Activated CD8-positive, alpha-beta memory T cell treated with anti-CD3 and anti-CD28 coated beads, Interleukin-2, amount 50 U/mL, for 4 hours (primary cell): ENCODE data around the gene THAP2.
"Not testable (repeated sequence)": the region's sequence is repeated elsewhere in the genome, so short reads cannot be mapped to it uniquely, and the experiment has no call there.

ENCODE experiments used
- DNase-seq: peaks from one replicate; pipeline ENCODE4 v3.0.0-alpha.2; 2020

Gene THAP2

DNA sequence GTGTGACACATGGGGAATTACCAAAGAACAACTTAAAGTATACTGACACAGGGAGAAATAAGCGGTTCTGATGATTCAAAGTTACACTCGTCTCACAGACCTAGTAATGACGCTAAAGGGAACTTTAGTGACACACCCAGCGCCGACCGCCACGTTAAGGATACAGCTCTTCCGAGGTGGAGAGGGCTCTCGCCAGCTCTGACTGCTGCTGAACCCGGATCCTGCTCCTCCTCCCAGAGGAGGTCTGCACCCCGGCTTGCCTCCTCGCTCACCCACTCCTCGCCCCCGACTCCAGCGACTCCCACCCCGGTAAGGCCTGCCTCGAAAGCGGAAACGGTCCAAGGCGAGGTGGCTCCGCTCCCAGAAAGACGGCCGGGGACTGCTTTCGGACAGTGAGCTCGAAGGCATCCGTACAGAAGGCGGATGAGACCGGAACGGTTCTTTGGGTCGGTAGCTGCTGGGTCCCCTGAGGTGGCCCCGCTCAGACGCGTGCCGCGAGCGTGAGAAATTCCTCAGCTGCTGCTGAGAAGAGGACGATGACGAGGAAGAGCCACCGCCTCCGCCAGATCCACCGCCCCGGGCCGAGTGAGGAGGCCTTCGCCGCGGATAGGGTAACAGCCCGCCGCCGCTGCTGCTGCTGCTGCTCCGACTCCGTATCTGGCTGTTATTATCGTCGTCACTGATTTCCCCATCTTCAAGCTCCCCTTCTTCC is 1.1 kb upstream of the THAP2 start:
- DNase-seq: peak; percentile 73

DNA sequence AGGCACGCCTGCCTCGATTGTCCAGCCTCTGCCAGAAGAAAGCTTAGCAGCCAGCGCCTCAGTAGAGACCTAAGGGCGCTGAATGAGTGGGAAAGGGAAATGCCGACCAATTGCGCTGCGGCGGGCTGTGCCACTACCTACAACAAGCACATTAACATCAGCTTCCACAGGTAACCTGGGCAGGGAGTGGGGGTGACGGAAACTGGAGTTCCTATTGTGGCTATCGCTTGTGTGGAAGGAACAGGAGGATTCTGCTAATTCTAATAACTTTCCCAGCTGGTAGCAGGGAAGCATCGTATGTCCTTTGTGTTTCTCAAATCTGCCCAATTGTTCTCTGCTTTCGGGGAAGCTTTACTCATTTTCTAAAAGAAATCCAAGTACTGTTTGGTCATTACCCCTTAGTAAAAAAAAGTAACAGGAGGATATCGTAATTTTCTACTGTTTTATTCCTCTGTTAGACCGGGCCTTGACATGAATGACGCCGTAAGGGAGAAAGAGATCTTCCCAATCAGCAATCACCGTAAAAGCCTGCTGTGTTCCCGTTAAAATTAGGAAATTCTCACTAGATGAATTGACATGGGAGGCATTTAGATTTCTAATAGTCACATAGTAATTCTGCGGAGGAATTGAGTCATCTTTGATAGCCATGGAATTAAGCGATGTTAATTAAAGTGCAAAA is 449 bp downstream of the THAP2 start:
- no peak for DNase-seq

DNA sequence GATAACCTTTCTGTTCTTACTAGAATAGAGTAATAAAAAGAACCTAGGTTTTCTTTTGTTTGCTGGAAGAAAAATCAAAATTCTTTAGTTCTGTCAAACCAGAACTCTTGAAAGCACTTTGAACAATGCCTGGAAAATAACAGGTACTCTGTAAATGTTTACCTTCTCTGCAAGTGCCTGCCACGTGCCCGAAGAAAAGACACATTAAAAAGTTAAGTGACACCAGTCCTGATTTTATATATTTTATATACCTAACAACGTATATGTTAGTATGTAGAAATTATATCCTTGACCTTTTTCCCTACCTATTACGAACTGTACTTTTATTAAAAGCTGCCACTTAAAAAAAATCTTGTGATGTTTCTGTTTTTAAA is 976 bp downstream of the THAP2 start:
- DNase-seq: no peak

DNA sequence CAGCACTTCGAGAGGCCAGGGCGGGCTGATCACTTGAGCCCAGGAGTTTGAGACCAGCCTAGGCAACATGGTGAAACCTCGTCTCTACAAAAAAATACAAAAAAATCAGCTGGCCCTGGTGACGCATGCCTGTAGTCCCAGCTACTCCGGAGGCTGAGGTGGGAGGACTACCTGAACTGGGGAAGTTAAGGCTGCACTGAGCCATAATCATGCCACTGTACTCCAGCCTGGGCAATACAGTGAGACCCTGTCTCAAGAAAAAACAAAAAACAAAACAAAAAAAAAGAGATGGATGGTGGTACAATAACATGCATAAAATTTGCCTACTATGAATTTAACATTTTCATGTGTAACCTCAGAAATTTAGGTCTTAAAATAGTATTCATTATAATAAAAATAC is 2.2 kb downstream of the THAP2 start:
- no peak for DNase-seq

DNA sequence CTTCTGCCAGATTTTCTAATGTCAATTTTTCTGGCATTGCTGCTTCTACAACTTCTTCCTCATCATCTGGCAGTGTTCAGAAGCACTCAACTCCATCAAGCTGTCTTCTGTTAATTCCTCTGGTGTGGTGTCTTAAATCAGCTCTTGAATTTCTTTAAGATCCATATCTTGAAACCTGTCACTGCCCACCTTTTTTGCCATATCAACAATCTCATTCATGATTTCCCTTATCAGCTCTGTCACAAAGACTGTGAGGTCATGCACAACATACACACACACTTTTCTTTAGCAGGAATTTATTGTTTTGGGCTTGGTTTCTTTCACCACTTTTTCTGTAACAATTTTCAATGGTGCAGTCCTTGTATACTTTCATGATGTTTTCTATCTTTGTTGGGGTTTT is 7.2 kb downstream of the THAP2 start:
- no peak for DNase-seq

DNA sequence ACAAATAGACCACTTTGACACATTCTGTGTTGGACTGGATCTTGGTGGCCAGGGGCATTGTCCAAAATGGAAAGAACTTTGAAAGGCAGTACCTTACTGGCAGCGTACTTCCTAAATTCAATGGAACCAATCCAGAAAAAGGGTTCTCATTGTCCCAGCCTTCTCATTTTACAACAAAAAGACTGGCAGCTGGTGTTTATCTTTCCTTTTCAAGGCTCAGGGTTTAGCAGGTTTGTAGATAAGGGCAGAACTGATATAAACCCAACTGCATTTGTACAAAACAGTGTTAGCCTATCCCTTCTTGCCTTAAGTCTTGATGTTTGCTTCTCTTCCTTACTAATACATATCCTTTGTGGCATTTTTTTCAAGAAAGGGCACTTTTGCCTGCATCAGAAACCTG is 7.7 kb downstream of the THAP2 start:
- DNase-seq: no peak

GRCh38 chr12:71682466-71682865 is 18.4 kb downstream of the THAP2 start:
- no peak for DNase-seq

- DNase-seq: no peak
Observed at GRCh38 chr12:71683633-71684032, 19.5 kb downstream of the THAP2 start.

GRCh38 chr12:71684081-71684480 is 20.0 kb downstream of the THAP2 start:
- no peak for DNase-seq

- no peak for DNase-seq
Observed at GRCh38 chr12:71685312-71685906, 21.3 kb downstream of the THAP2 start.

- peak; percentile 79 for DNase-seq
Observed at GRCh38 chr12:71685914-71686657, 22.0 kb downstream of the THAP2 start, which contains the start of gene TMEM19. Gene TMEM19 (plus strand): TSS chr12:71686082. CDS start chr12:71686681, 599 bp downstream.

GRCh38 chr12:71686658-71687025 is 22.5 kb downstream of the THAP2 start:
- no peak for DNase-seq

DNA sequence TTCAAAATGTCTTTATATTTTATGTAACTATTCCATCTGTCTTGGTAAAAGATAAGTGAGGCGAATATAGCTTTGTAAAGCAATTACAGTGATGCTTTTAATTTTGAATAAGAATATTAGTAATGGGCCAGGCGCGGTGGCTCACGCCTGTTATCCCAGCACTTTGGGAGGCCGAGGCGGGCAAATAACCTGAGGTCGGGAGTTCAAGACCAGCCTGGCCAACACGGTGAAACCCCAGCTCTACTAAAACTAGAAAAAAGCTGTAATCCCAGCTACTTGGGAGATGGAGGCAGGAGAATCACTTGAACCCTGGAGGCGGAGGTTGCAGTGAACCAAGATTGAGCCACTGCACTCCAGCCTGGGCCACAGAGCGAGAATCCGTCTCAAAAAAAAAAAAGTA is 23.1 kb downstream of the THAP2 start:
- DNase-seq: not testable (repeated sequence)

GRCh38 chr12:71688961-71689570 is 25.0 kb downstream of the THAP2 start:
- DNase-seq: no peak

GRCh38 chr12:71691504-71692129 is 27.5 kb downstream of the THAP2 start:
- no peak for DNase-seq

DNA sequence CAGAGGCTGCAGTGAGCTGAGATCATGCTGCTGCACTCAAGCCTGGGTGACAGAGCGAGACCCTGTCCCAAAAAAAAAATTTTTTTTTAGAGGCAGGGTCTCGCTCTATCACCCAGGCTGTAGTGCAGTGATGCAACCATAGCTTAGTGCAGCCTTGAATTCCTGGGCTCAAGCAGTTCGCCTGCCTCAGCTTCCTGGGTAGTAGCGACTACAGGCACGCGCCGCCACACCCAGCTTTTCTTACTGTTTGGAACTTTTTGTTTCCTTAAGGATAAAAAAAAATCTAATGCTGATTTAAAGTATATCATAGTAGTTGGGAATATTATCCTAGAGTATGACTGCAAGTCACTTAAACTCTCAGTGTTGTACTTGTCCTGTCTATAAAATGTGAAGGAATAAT is 29.0 kb downstream of the THAP2 start:
- DNase-seq: no peak

DNA sequence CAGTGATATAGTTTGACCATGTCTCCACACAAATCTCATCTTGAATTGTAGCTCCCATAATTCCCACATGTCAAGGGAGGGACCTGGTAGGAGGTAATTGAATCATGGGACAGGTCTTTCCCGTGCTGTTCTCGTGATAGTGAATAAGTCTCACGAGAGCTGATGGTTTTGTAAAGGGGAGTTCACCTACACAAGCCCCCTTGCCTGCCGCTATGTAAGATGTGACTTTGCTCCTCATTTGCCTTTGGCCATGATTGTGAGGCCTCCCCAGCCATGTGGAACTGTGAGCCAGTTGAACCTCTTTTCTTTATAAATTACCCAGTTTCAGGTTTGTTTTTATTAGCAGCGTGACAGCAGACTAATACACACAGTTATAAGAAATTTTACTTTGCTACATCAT is 29.6 kb downstream of the THAP2 start:
- not testable (repeated sequence) for DNase-seq

DNA sequence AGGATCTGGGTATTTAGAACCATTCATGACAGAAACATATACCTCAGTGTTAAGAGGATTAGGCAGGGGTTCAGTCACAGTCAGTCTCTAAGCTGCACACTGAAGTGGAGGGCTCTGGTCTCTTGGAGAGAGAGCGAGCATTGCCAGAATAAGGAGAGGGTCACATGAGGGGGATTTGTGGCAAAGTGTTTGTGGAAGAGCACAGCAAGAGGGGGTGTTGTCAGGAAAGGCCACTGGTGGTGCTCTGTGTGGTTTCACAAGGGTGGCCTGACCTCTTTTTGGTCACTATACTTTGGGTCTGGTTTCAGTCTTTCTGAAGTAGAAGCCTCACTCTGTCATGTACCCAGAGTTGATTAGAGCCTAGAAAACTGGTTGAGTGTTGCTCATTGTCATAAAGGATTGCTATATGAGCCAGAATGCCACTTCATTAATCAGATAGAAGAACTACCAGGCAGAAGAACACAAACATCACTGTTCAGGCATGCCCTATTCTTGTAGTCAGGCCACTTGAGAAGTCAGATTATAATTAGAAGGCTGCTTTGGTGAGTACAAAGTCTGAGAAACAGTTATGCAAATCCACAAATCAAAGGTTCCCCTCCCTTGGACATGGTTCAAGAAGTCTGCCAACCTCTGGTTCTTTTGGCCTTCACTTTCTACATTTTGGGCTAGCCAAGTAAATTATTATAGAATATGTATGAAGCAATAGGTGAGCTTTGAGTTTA is 30.2 kb downstream of the THAP2 start:
- DNase-seq: no peak

DNA sequence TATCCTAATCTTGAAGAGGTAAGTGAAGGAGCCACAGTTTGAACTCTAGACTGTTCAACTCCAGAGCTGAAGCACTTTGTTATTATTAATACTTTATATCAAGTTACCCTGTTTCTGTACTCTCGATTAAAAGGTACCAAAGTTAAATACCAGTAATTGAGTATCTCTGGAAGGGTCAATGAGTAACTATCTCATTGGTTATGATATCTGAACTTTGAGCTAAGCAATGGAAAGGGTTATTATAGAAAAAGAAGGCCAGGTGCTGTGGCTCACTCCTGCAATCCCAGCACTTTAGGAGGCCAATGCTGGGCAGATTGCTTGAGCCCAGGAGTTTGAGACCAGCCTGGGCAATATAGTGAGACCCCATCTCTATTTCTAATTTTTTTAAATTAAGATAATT is 31.7 kb downstream of the THAP2 start:
- no peak for DNase-seq

GRCh38 chr12:71702181-71702580 is 38.1 kb downstream of the THAP2 start:
- DNase-seq: not testable (repeated sequence)

DNA sequence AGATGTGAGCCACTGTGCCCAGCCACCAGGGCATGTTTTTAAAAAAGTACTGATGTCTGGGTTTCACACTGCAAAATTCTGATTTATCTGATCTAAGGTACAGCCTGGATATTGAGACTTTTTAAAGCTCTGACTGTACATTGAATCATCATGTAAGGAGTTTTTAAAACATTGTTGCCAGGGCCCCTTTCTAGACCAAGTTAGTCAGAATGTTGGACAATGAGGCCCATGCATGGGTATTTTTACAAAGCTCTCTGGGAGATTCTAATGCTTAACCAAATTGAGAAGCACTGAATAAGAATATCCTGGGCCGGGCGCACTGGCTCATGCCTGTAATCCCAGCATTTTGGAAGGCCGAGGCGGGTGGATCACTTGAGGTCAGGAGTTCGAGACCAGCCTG is 38.5 kb downstream of the THAP2 start:
- no peak for DNase-seq

GRCh38 chr12:71703206-71703605 is 39.1 kb downstream of the THAP2 start:
- no peak for DNase-seq
